Tibial artery (tissue), 4 donors: Measurements from ENCODE around the gene KCNMB4.
A peak's percentile ranks its signal among the peaks of the same experiment; 100 is the strongest.

ENCODE experiments used
- DNase-seq, 2 donors: peaks; one replicate each; pipeline ENCODE4 v3.0.0-alpha.2; 2019
- H3K27ac ChIP-seq, 2 donors: fragments of 200-600 bp; sonication (generic) in 1 of 2; 1 replicate in 1 of 2; 2 replicates in 1 of 2; pipeline ENCODE4 v1.5.1; 2018 to 2019; ENCODE audit warnings: mild to moderate bottlenecking in 1 of 2
- H3K27me3 ChIP-seq, 2 donors: fragments of 200-600 bp; sonication (generic) in 1 of 2; one replicate each; pipeline versions ENCODE4 v1.5.1 to v1.6.0; 2016 to 2019
- H3K36me3 ChIP-seq, 3 donors: fragments of 200-600 bp; sonication (generic) in 2 of 3; one replicate each; pipeline ENCODE4 v1.5.1; 2016 to 2019; ENCODE audit warnings: mild to moderate bottlenecking in 2 of 3
- H3K4me1 ChIP-seq, 4 donors: fragments of 200-600 bp; sonication (generic) in 2 of 4; 1 replicate in 3 of 4; 2 replicates in 1 of 4; pipeline ENCODE4 v1.5.1; 2016 to 2019
- H3K4me3 ChIP-seq, 2 donors: fragments of 200-600 bp; sonication (generic) in 1 of 2; 1 replicate in 1 of 2; 2 replicates in 1 of 2; pipeline ENCODE4 v1.5.1; 2018 to 2019; ENCODE audit warnings: mild to moderate bottlenecking in 2 of 2
- H3K9me3 ChIP-seq, 3 donors: fragments of 200-600 bp; sonication (generic) in 1 of 3; one replicate each; pipeline ENCODE4 v1.5.1; 2016 to 2019
- CTCF ChIP-seq, 2 experiments: fragments of 200-600 bp in 1 of 2; fragments of 450-650 bp in 1 of 2; IDR thresholded peaks; one replicate each; pipeline ENCODE4 v1.5.1; 2017 to 2019; ENCODE audit warnings: antibody characterized with exemption in 2 of 2, mild to moderate bottlenecking in 1 of 2, moderate library complexity in 1 of 2
- intact Hi-C: fragments of 100-400 bp; cut with DNase I; formaldehyde crosslinking; loops from one replicate; pipeline ENCODE4 v1.15.0; 2023; ENCODE audit warnings: low total_unique reads

Gene KCNMB4

GRCh38 chr12:70364695-70365397 lies 1.2 kb upstream of the KCNMB4 start:
- H3K36me3 ChIP-seq, result no peaks in the 10 kb centered on the region
- no peaks in the 10 kb centered on the region for H3K9me3 ChIP-seq
- no peak overlapping the region for H3K27ac ChIP-seq
- peak overlapping the region; percentile 83 to 92 for H3K4me3 ChIP-seq
- TF ChIP-seq CTCF (IDR thresholded peaks at IDR 0.05), result no peak
- intact Hi-C loops, result loop anchor here (10.0 kb wide), 1 partner anchor 460 kb away; no protein-coding TSS in a partner anchor
- peaks cover 0 to 24% (median 6%) of the 10 kb centered on the region in 4 donors for H3K4me1 ChIP-seq
- H3K27me3 ChIP-seq, result no peaks in the 10 kb centered on the region
- DNase-seq, result no peak

GRCh38 chr12:70365398-70365647 lies 767 bp upstream of the KCNMB4 start:
- Histone ChIP-seq H3K4me3 (peak overlapping the region; percentile 83 to 92), H3K27ac (peak overlapping the region; percentile 49 to 68)
- DNase-seq, result no peak

GRCh38 chr12:70366581-70367257 lies 629 bp downstream of the KCNMB4 start:
- H3K9me3 ChIP-seq, result no peaks in the 10 kb centered on the region
- intact Hi-C loops, result loop anchor here (10.0 kb wide), 1 partner anchor 462 kb away; no protein-coding TSS in a partner anchor
- TF ChIP-seq CTCF (IDR thresholded peaks at IDR 0.05), result no peak
- peak overlapping the region; percentile 68 to 77 for H3K27ac ChIP-seq
- H3K4me1 ChIP-seq, result peaks cover 0 to 24% (median 6%) of the 10 kb centered on the region in 4 donors
- peak; percentile 23 to 65 for DNase-seq
- H3K36me3 ChIP-seq, result no peaks in the 10 kb centered on the region
- no peaks in the 10 kb centered on the region for H3K27me3 ChIP-seq
- H3K4me3 ChIP-seq, result peak overlapping the region; percentile 83 to 92

More at GRCh38 chr12:70365398-70365647, 767 bp upstream of the KCNMB4 start:
- no peaks in the 10 kb centered on the region for H3K36me3 ChIP-seq
- no peaks in the 10 kb centered on the region for H3K27me3 ChIP-seq
- H3K9me3 ChIP-seq, result no peaks in the 10 kb centered on the region
- no peak for TF ChIP-seq CTCF (IDR thresholded peaks at IDR 0.05)
- intact Hi-C loops, result loop anchor here (10.0 kb wide), 1 partner anchor 461 kb away; no protein-coding TSS in a partner anchor
- H3K4me1 ChIP-seq, result peaks cover 0 to 24% (median 6%) of the 10 kb centered on the region in 4 donors

- H3K27me3 ChIP-seq, result no peaks in the 10 kb centered on the region
- H3K4me1 ChIP-seq, result peaks cover 0 to 24% (median 6%) of the 10 kb centered on the region in 4 donors
- intact Hi-C loops, result loop anchor here (10.0 kb wide), 1 partner anchor 463 kb away; no protein-coding TSS in a partner anchor
- H3K27ac ChIP-seq, result peak overlapping the region; percentile 68 to 77
- H3K9me3 ChIP-seq, result no peaks in the 10 kb centered on the region
- no peak for DNase-seq
- H3K4me3 ChIP-seq, result peak overlapping the region; percentile 83 to 92
- no peaks in the 10 kb centered on the region for H3K36me3 ChIP-seq
- TF ChIP-seq CTCF (IDR thresholded peaks at IDR 0.05), result no peak
Observed at GRCh38 chr12:70367258-70368141, 1.4 kb downstream of the KCNMB4 start.

GRCh38 chr12:70372881-70373280 lies 6.8 kb downstream of the KCNMB4 start:
- Histone ChIP-seq H3K36me3 (no peaks in the 10 kb centered on the region), H3K27ac (no peak overlapping the region), H3K27me3 (no peaks in the 10 kb centered on the region), H3K4me1 (peaks cover 0 to 15% (median 0%) of the 10 kb centered on the region in 4 donors), H3K4me3 (no peak overlapping the region), H3K9me3 (no peaks in the 10 kb centered on the region)
- DNase-seq, result no peak
- TF ChIP-seq CTCF (IDR thresholded peaks at IDR 0.05), result no peak
- intact Hi-C loops, result no loop called here
